Dermis blood vessel endothelial cell (primary cell): ENCODE data around the gene COPE. TPM values are rescaled to one million over a fixed set of nuclear protein-coding genes. Genes with fewer than 3 reads are reported as not detected.

Source experiments
- DNase-seq: peaks from one replicate; pipeline ENCODE4 v3.0.0; 2010
- total RNA-seq: library from RNA; depleted of rRNA; stranded (reverse); fragments of >200 nt; gene quantifications from 2 replicates; pipeline ENCODE4 v1.2.3, GENCODE V29; 2014

Gene COPE
- total RNA-seq, 1 donor from 2014 or later: 215 TPM

DNA sequence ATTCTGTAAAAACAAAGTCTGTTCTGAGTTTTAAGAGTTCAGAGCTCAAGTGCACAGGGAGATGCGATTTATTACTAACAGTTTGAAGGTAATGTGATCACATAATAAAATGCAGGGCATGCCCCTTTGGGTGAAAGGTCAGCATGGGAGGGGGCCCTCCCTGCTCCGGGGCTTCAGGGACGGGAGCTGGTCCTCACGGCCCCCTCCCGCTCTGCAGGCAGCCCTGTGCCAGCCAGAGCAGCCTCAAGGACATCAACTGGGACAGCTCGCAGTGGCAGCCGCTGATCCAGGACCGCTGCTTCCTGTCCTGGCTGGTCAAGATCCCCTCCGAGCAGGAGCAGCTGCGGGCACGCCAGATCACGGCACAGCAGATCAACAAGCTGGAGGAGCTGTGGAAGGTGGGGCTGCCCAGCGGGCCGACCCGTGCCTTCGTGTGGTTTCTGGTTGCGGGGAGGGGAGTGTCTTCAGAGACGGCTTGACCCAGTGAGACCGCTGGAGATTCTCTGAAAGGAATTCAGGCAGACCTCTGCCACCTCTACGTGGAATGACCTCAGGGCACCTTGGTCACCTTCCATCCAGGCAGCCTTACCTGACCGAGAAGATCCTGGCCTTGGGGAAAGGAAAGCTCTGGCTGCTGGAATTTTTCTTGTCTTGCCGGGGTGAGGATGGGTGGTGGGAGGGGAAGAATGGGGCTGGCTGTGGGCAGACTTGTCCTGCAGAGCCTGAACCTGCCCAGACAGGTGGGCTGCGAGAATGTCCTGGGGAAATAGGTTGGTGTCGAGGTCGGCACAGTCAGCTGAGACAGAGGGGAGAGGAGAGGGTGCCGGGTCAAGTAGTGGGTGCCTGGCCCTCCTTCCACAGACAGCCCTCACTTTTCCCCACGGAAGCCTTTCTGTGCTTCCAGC, 68.5 kb downstream of the COPE start:
- DNase-seq: peak; percentile 18

DNA sequence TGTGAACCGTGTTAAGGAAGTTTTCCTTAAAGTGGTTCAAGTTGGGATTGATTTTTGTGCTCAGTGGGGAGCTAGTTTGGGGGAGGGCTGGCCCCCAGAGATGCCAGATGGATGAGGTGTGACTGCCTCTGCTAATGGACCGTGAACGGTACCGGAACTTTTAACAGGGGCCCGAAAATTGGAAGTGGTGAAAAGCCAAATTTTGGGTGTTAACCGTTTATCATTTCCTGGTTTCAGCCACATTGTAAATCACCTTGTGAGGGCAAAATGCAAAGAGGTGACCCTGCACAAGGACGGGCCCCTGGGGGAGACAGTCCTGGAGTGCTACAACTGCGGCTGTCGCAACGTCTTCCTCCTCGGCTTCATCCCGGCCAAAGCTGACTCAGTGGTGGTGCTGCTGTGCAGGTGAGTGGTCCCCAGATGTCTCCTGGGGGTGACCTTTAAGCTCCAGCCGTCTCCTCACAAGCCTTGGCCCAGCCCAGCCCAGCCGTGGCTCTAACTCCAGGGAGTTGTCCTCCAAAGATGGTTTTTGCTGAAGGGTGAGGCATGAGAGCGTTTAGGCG, 69.3 kb downstream of the COPE start:
- DNase-seq: no peak

Other genes starting within 250 kb of the COPE start
- gene CRTC1, start 235.7 kb downstream of the COPE start, total RNA-seq: 1.2 and 1.8 TPM in 2 replicates
- not detected in 2 replicates for gene COMP, start 128.1 kb downstream of the COPE start, total RNA-seq
- gene UPF1, start 87.4 kb downstream of the COPE start, total RNA-seq: 100 and 107 TPM in 2 replicates
- gene CERS1, start 23.2 kb downstream of the COPE start, total RNA-seq: 1.0 and 1.3 TPM in 2 replicates
- gene DDX49, start 328 bp upstream of the COPE start, total RNA-seq: 57.9 and 63.5 TPM in 2 replicates
- 128 and 272 TPM in 2 replicates for gene HOMER3, start 21.8 kb upstream of the COPE start, total RNA-seq
- gene SUGP2, start 114.1 kb upstream of the COPE start, total RNA-seq: 22.0 and 24.8 TPM in 2 replicates
- 50.2 and 72.1 TPM in 2 replicates for gene ARMC6, start 114.2 kb upstream of the COPE start, total RNA-seq
- gene SLC25A42, start 144.6 kb upstream of the COPE start, total RNA-seq: 4.4 and 4.5 TPM in 2 replicates
- gene TMEM161A, start 219.1 kb upstream of the COPE start, total RNA-seq: 18.7 and 26.5 TPM in 2 replicates